ENCODE measurements around the gene TBC1D22A. TPM values are rescaled to one million over a fixed set of nuclear protein-coding genes. Genes with fewer than 3 reads are reported as not detected.

Gene TBC1D22A
- total RNA-seq, 4 donors from 2014 or later, result 10.8 to 32.2 (median 22.3) TPM

DNA sequence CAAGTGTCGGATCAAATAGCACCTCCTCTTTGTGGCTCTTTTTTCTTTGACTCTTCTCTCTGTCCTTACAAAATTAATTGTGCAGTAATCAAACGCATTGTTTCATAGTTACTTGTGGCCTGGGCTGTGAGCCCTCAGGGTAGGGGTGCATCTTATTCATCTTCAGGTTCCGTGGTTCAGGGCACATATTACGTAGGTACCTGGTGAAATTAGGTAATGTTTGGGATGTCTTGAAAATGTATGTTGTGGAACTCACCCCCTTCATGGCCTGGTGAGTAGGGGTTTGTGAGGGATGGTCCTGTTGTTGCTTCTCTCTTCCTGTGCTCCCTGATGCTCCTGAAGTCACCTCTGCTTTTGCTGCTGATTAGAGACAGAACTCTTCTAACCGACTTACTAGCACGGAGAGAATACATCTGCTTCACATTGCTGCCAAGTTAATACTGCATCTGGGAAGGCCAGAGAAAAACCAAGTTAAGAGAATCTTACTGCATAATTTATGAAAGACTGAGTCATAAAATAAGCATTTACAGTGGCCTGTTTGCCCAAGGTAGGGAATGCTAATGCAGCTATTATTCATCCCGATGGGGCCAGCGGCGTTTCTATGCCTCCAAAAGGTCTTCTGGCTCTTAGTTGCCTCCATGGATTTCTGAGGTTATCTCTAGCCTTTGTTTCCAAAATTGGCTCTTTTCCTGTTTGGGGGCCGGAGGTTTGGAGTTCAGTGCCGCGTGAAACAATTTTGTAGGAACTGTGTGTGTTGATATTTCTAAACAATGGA, 66.9 kb downstream of the TBC1D22A start:
- TF ChIP-seq, protein P1, sequence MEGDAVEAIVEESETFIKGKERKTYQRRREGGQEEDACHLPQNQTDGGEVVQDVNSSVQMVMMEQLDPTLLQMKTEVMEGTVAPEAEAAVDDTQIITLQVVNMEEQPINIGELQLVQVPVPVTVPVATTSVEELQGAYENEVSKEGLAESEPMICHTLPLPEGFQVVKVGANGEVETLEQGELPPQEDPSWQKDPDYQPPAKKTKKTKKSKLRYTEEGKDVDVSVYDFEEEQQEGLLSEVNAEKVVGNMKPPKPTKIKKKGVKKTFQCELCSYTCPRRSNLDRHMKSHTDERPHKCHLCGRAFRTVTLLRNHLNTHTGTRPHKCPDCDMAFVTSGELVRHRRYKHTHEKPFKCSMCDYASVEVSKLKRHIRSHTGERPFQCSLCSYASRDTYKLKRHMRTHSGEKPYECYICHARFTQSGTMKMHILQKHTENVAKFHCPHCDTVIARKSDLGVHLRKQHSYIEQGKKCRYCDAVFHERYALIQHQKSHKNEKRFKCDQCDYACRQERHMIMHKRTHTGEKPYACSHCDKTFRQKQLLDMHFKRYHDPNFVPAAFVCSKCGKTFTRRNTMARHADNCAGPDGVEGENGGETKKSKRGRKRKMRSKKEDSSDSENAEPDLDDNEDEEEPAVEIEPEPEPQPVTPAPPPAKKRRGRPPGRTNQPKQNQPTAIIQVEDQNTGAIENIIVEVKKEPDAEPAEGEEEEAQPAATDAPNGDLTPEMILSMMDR (IDR thresholded peaks at IDR 0.05; ENCODE audit: low read depth), result no peak

DNA sequence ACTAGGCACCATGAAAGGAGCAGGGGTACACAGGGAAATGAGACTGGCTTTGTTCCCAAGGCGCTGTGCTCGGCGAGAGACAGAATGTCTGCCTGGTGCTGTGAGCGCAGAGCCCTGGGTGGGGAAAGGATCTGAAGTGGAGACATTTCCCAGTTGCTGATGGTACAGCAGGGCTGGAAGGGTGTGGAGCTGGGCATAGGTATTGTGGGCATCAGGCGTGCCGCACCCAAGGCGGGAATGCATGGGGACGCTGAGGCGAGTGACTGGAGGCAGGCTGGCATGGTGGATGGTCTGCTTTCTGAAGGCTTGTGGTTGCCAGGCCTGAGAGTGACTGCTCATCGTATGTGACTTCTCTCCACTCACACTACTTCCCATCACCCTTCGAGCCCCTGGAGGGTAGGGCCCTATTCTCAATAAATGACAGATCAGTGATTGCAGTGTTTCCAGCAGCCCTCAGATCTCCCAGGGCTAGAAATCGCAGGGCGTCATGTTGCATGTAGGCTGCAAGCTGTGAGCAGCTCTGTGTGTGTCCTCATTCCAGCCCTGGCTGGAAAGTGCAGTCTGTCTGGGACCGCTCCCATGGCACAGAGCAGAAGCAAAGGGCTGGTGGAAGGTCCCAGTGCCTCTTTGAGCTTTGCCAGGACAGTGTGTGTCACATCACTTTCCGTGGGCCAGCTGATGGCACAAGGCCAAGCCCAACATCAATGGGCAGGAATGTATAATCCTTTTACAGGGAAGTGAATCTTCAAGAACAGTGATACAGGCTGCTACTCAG, 67.7 kb downstream of the TBC1D22A start:
- TF ChIP-seq, protein P1 (IDR thresholded peaks at IDR 0.05; ENCODE audit: low read depth), result no peak

DNA sequence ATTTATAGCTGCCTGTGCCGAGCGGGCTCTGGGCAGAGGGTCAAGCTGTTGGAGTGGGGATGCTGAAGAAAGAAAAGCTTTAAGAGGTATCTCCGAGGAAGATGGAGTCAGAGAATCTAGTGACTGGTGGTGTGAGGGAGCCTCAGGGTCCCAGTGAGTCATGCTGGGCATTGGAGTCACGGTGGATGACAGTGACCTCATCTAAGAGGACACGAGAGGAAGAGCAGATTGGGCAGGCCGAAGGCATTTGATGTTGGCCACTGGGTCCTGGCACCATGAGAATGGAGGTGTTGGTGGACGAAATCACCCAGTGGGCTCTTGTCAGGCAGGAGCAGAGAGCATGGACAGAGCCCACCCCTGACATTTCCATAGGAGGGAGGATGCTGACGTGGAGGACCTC, 68.4 kb downstream of the TBC1D22A start:
- TF ChIP-seq, protein P1 (IDR thresholded peaks at IDR 0.05; ENCODE audit: low read depth), result no peak

DNA sequence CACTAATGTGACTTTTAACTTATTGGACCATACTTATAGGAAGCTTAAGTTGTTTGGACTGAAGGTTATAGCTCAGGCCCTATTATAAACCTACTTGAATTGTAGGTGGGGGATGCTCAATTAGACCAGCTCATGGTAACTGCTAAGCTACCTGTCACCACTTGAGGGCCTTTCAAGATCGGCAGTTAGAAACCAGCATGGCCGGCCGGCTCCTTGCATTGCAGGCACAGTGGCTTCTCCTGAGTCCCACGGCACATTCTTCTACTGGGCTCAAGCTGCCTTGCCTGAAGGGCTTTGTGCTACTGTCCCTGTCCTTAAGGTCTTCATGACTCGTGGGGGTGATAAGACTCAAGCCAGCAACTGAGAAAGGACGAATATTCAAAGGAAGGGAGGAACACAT, 70.8 kb downstream of the TBC1D22A start:
- TF ChIP-seq, protein P1 (IDR thresholded peaks at IDR 0.05; ENCODE audit: low read depth), result no peak

DNA sequence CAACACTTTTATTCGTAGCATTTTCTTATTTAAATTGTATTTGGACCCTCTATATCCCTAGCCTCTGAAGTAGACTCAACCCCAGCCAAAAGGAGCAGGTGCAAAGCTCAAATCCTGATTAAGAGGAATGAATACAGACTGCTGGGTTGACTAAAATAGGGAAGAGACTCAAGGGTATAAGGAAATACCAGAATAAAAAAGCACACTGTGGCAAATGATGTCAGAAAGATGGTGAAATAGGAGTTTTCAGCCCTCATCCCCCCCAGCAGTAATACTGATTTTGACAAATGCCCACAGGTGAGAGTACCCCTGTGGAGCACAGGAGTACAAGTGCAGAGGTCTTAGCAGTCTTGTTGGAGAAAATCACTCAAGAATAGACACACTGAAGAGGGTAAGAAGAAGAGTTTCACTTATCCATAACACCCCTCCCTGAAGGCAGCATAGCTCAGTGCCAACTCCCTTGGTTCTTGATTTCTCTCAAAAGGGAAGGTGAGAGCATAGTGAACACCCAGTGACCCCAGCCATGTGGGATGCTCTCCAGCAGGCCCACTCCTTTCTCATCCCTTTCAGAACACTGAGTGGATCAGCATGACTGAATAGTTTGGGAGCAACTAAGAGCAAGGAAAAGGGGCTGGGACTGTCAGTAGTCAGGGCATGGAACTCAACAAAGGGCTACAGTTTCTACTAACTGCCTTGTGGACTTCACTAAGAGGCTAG, 71.7 kb downstream of the TBC1D22A start:
- TF ChIP-seq, protein P1 (IDR thresholded peaks at IDR 0.05; ENCODE audit: low read depth), result no peak

DNA sequence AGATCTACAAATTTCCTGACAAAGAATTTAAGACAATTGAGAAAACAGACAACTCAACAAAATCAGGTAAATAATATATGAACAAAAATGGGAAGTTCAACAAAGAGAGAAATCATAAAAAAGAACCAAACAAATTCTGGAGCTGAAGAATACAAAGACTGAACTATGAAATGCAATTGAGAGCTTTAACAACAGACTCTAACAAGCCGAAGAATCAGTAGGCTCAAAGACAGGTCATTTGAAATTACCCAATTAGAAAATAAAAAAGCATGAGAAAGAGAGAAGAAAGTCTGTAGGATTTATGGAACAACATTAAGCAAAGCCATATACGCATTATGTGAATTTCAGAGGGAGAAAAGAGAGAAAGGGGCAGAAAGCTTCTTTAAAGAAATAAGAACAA, 72.8 kb downstream of the TBC1D22A start:
- TF ChIP-seq, protein P1 (IDR thresholded peaks at IDR 0.05; ENCODE audit: low read depth), result no peak

DNA sequence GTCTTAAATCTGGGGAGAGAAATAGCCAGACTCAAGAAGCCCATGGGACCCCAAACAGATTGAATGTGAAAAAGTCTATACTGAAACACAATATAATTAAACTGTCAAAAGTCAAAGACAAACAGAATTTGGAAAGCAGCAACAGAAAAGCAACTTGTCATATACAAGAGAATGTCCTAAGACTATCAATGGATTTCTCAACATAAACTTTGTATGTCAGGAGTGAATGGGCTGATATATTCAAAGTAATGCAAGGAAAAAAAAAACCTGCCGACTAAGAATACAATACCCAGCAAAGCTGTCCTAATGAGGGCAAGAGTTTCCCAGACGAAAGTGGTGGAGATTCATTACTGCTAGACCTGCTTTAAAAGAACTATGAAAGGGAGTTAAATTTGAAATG, 73.2 kb downstream of the TBC1D22A start:
- TF ChIP-seq, protein P1 (IDR thresholded peaks at IDR 0.05; ENCODE audit: low read depth), result no peak
